ENCODE measurements around the gene VAV1.

Gene VAV1

GRCh38 chr19:6738787-6739389 is 33.6 kb upstream of the VAV1 start (continued):
- TF ChIP-seq ZFP41 (tag by site-specific recombination; IDR thresholded peaks at IDR 0.05; ENCODE audit: borderline replicate concordance) (no peak), ZNF777 (tag by site-specific recombination; IDR thresholded peaks at IDR 0.05; ENCODE audit: borderline replicate concordance) (peak; percentile 64; the same call in 1 of the 2 replicates), ZNF214 (tag by site-specific recombination; IDR thresholded peaks at IDR 0.05; ENCODE audit: borderline replicate concordance) (no peak), ZNF521 (tag by site-specific recombination; IDR thresholded peaks at IDR 0.05) (no peak), ZNF530 (tag by site-specific recombination; IDR thresholded peaks at IDR 0.05; ENCODE audit: low read depth) (no peak), ZBTB8A (tag by site-specific recombination; IDR thresholded peaks at IDR 0.05) (0 out of 2 replicates have a peak, but pooled peaks have one; percentile 44), RBAK (tag by site-specific recombination; IDR thresholded peaks at IDR 0.05) (no peak), ZNF354C (tag by site-specific recombination; IDR thresholded peaks at IDR 0.05; ENCODE audit: borderline replicate concordance, low read depth) (no peak), ZNF138 (tag by site-specific recombination; IDR thresholded peaks at IDR 0.05; ENCODE audit: borderline replicate concordance) (no peak), ZNF501 (tag by site-specific recombination; IDR thresholded peaks at IDR 0.05) (no peak), ATF2 (tag by site-specific recombination; IDR thresholded peaks at IDR 0.05; ENCODE audit: low read depth) (no peak), ZNF600 (tag by site-specific recombination; IDR thresholded peaks at IDR 0.05) (no peak), ZNF623 (tag by site-specific recombination; IDR thresholded peaks at IDR 0.05) (no peak), ZNF585B (tag by site-specific recombination; IDR thresholded peaks at IDR 0.05) (no peak), ZNF692 (tag by site-specific recombination; IDR thresholded peaks at IDR 0.05) (no peak; the same call in 1 of the 2 replicates), HIC1 (tag by site-specific recombination; IDR thresholded peaks at IDR 0.05) (0 out of 2 replicates have a peak, but pooled peaks have one; percentile 14), GLI2 (tag by site-specific recombination; IDR thresholded peaks at IDR 0.05; ENCODE audit: borderline replicate concordance, low read depth) (no peak), ZNF660 (tag by site-specific recombination; IDR thresholded peaks at IDR 0.05) (no peak), KLF16 (tag by site-specific recombination; IDR thresholded peaks at IDR 0.05) (no peak), SP7 (tag by site-specific recombination; IDR thresholded peaks at IDR 0.05) (no peak; the same call in none of the 2 replicates), ZNF48 (tag by site-specific recombination; IDR thresholded peaks at IDR 0.05) (no peak), ZBTB20 (tag by site-specific recombination; IDR thresholded peaks at IDR 0.05) (peak; percentile 79)
- TF ChIP-seq, protein P1, sequence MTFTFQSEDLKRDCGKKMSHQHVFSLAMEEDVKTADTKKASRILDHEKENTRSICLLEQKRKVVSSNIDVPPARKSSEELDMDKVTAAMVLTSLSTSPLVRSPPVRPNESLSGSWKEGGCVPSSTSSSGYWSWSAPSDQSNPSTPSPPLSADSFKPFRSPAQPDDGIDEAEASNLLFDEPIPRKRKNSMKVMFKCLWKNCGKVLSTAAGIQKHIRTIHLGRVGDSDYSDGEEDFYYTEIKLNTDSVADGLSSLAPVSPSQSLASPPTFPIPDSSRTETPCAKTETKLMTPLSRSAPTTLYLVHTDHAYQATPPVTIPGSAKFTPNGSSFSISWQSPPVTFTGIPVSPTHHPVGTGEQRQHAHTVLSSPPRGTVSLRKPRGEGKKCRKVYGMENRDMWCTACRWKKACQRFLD (tag by site-specific recombination; IDR thresholded peaks at IDR 0.05): no peak
- TF ChIP-seq, protein P2, sequence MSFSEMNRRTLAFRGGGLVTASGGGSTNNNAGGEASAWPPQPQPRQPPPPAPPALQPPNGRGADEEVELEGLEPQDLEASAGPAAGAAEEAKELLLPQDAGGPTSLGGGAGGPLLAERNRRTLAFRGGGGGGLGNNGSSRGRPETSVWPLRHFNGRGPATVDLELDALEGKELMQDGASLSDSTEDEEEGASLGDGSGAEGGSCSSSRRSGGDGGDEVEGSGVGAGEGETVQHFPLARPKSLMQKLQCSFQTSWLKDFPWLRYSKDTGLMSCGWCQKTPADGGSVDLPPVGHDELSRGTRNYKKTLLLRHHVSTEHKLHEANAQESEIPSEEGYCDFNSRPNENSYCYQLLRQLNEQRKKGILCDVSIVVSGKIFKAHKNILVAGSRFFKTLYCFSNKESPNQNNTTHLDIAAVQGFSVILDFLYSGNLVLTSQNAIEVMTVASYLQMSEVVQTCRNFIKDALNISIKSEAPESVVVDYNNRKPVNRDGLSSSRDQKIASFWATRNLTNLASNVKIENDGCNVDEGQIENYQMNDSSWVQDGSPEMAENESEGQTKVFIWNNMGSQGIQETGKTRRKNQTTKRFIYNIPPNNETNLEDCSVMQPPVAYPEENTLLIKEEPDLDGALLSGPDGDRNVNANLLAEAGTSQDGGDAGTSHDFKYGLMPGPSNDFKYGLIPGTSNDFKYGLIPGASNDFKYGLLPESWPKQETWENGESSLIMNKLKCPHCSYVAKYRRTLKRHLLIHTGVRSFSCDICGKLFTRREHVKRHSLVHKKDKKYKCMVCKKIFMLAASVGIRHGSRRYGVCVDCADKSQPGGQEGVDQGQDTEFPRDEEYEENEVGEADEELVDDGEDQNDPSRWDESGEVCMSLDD (tag by site-specific recombination; IDR thresholded peaks at IDR 0.05): peak; percentile 33; the same call in 1 of the 2 replicates
- TF ChIP-seq, protein P3, sequence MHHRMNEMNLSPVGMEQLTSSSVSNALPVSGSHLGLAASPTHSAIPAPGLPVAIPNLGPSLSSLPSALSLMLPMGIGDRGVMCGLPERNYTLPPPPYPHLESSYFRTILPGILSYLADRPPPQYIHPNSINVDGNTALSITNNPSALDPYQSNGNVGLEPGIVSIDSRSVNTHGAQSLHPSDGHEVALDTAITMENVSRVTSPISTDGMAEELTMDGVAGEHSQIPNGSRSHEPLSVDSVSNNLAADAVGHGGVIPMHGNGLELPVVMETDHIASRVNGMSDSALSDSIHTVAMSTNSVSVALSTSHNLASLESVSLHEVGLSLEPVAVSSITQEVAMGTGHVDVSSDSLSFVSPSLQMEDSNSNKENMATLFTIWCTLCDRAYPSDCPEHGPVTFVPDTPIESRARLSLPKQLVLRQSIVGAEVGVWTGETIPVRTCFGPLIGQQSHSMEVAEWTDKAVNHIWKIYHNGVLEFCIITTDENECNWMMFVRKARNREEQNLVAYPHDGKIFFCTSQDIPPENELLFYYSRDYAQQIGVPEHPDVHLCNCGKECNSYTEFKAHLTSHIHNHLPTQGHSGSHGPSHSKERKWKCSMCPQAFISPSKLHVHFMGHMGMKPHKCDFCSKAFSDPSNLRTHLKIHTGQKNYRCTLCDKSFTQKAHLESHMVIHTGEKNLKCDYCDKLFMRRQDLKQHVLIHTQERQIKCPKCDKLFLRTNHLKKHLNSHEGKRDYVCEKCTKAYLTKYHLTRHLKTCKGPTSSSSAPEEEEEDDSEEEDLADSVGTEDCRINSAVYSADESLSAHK (tag by site-specific recombination; IDR thresholded peaks at IDR 0.05): no peak

Measured in HEK293 (cell line).